Fibroblast of skin of right quadriceps (primary cell): ENCODE data around the gene ZNF778.
"Not testable (repeated sequence)": the region's sequence is repeated elsewhere in the genome, so short reads cannot be mapped to it uniquely, and the experiment has no call there.

ENCODE experiments used
- DNase-seq: peaks from one replicate; pipeline ENCODE4 v3.0.0-alpha.2; 2013

The ZNF778 gene

GRCh38 chr16:89257757-89258465 is 40.4 kb downstream of the ZNF778 start:
- DNase-seq, result no peak

- DNase-seq, result not testable (repeated sequence)
Measured at GRCh38 chr16:89259901-89260300, 42.4 kb downstream of the ZNF778 start.

- no peak for DNase-seq
Measured at GRCh38 chr16:89261691-89262563, 44.4 kb downstream of the ZNF778 start.

- DNase-seq, result no peak
Measured at GRCh38 chr16:89264800-89265550, 47.5 kb downstream of the ZNF778 start.

GRCh38 chr16:89265647-89266046 is 48.1 kb downstream of the ZNF778 start:
- no peak for DNase-seq

GRCh38 chr16:89266521-89267134 is 49.1 kb downstream of the ZNF778 start:
- no peak for DNase-seq

- not testable (repeated sequence) for DNase-seq
Measured at GRCh38 chr16:89267746-89268145, 50.2 kb downstream of the ZNF778 start.

GRCh38 chr16:89268585-89268984 is 51.1 kb downstream of the ZNF778 start:
- DNase-seq, result no peak

- peak; percentile 26 for DNase-seq
Measured at GRCh38 chr16:89268987-89269735, 51.7 kb downstream of the ZNF778 start.

GRCh38 chr16:89269805-89270665 is 52.5 kb downstream of the ZNF778 start:
- no peak for DNase-seq

- DNase-seq, result no peak
Measured at GRCh38 chr16:89270666-89271345, 53.3 kb downstream of the ZNF778 start.

GRCh38 chr16:89272631-89273030 is 55.1 kb downstream of the ZNF778 start:
- DNase-seq, result no peak

GRCh38 chr16:89273741-89274472 is 56.4 kb downstream of the ZNF778 start:
- DNase-seq, result no peak

GRCh38 chr16:89274561-89275283 is 57.2 kb downstream of the ZNF778 start:
- no peak for DNase-seq

- DNase-seq, result no peak
Measured at GRCh38 chr16:89275284-89275584, 57.7 kb downstream of the ZNF778 start.

GRCh38 chr16:89275837-89276720 is 58.6 kb downstream of the ZNF778 start:
- no peak for DNase-seq

GRCh38 chr16:89277049-89277448 is 59.5 kb downstream of the ZNF778 start:
- DNase-seq, result no peak

- DNase-seq, result no peak
Measured at GRCh38 chr16:89277641-89278341, 60.3 kb downstream of the ZNF778 start.
